CD8-positive, alpha-beta memory T cell (primary cell): ENCODE results near the gene BEST3. TPM values are rescaled to one million over a fixed set of nuclear protein-coding genes. Genes with fewer than 3 reads are reported as not detected.
A peak's percentile ranks its signal among the peaks of the same experiment; 100 is the strongest.

Experiments
- CTCF ChIA-PET: fragments of 350-600 bp; sonication (Branson Sonifier 250); formaldehyde crosslinking; loops from one replicate; lab custom pipeline; 2021; ENCODE audit warnings: antibody characterized with exemption; lab: Charles Lee
- POLR2A ChIA-PET: fragments of 350-600 bp; sonication (Branson Sonifier 250); formaldehyde crosslinking; loops from one replicate; lab custom pipeline; 2021; ENCODE audit warnings: antibody characterized with exemption; lab: Charles Lee
- DNase-seq, 5 donors: peaks; one replicate each; pipeline versions ENCODE4 v3.0.0 to v3.0.0-alpha.2; 2020 to 2022; ENCODE audit warnings: mixed read lengths in 1 of 5
- H3K27ac ChIP-seq: one replicate; pipeline ENCODE4 v1.7.0; 2013; ENCODE audit warnings: low read depth, mild to moderate bottlenecking, low read length, moderate library complexity
- H3K27me3 ChIP-seq: 2 replicates; pipeline ENCODE4 v1.7.0; 2013; ENCODE audit warnings: low read length, mild to moderate bottlenecking; ENCODE audit not compliant: insufficient read depth, poor library complexity, severe bottlenecking
- H3K36me3 ChIP-seq: 2 replicates; pipeline ENCODE4 v1.7.0; 2013; ENCODE audit warnings: mild to moderate bottlenecking, low read length, moderate library complexity; ENCODE audit not compliant: insufficient read depth
- H3K4me1 ChIP-seq: 2 replicates; pipeline ENCODE4 v1.7.0; 2013; ENCODE audit warnings: mild to moderate bottlenecking, low read length, moderate library complexity; ENCODE audit not compliant: insufficient read depth
- H3K4me3 ChIP-seq: 2 replicates; pipeline ENCODE4 v1.7.0; 2013; ENCODE audit warnings: mild to moderate bottlenecking, low read length
- H3K9me3 ChIP-seq: 2 replicates; pipeline ENCODE4 v1.7.0; 2013; ENCODE audit warnings: mild to moderate bottlenecking, low read length
- H3K27ac Mint-ChIP-seq, 8 donors: one replicate each; pipeline ENCODE4 v1.8.0; 2020 to 2021; ENCODE audit warnings: mixed read lengths in 8 of 8, mild to moderate bottlenecking in 6 of 8, inconsistent platforms in 3 of 8, moderate library complexity in 3 of 8
- H3K27me3 Mint-ChIP-seq, 2 donors: one replicate each; pipeline ENCODE4 v1.8.0; 2020 to 2021; ENCODE audit warnings: mixed read lengths in 2 of 2, mild to moderate bottlenecking in 1 of 2, moderate library complexity in 1 of 2
- H3K36me3 Mint-ChIP-seq, 3 donors: one replicate each; pipeline ENCODE4 v1.8.0; 2020 to 2021; ENCODE audit warnings: mixed read lengths in 3 of 3, inconsistent platforms in 1 of 3, mild to moderate bottlenecking in 1 of 3
- H3K4me1 Mint-ChIP-seq, 3 donors: one replicate each; pipeline ENCODE4 v1.8.0; 2020 to 2021; ENCODE audit warnings: mixed read lengths in 3 of 3, inconsistent platforms in 1 of 3, mild to moderate bottlenecking in 1 of 3
- H3K4me3 Mint-ChIP-seq, 7 donors: one replicate each; pipeline ENCODE4 v1.8.0; 2020 to 2021; ENCODE audit warnings: mixed read lengths in 7 of 7, mild to moderate bottlenecking in 6 of 7, moderate library complexity in 4 of 7, inconsistent platforms in 2 of 7
- H3K9me3 Mint-ChIP-seq, 5 donors: one replicate each; pipeline ENCODE4 v1.8.0; 2020 to 2022; ENCODE audit warnings: mixed read lengths in 5 of 5, mild to moderate bottlenecking in 3 of 5, moderate library complexity in 2 of 5, inconsistent platforms in 1 of 5
- polyA plus RNA-seq: library from polyadenylated mRNA; unstranded; fragments of 300-500 nt; fragmentation: Illumina TruSeq; gene quantifications from one replicate; pipeline ENCODE4 v1.2.3, GENCODE V29; 2021
- total RNA-seq, 2 experiments: library from RNA; stranded (reverse); gene quantifications; one replicate each; pipeline ENCODE4 v1.2.3, GENCODE V29; 2021

The BEST3 gene
- total and polyA plus RNA-seq, 3 experiments from 2014 or later: not detected

DNA sequence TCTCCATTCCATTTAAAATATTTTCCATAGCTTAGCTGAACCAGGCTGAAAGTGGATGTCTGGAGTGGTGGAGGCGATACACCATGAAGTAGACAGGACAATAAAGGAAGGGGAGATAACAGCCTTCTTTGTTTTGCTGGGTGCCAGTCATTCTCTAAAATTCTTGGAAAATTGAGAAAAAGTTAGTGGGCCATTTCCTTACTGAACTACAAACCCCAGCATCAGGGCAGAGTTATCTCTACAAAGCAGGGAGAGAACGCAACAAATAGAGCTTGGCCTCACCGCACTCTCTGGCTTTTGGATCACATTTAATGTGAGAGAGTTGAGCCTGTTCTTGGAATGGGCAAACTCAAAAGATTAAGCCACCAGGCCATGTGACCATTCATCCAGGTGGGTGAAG, 47.2 kb downstream of the BEST3 start:
- H3K27me3 Mint-ChIP-seq: peaks cover 12 to 48% of the 10 kb centered on the region in 2 donors
- ChIA-PET POLR2A (no interaction called here), CTCF (interaction anchor here (1.1 to 1.5 kb wide), 2 partner anchors 12 to 13 kb away, joined by 3 to 4 read pairs; no protein-coding TSS in a partner anchor)
- no peaks in the 10 kb centered on the region for H3K4me1 Mint-ChIP-seq
- Histone ChIP-seq H3K4me3 (no peak overlapping the region), H3K27ac (no peak overlapping the region), H3K9me3 (no peaks in the 10 kb centered on the region), H3K36me3 (no peaks in the 10 kb centered on the region), H3K27me3 (no peaks in the 10 kb centered on the region), H3K4me1 (no peaks in the 10 kb centered on the region)
- H3K4me3 Mint-ChIP-seq: no peak overlapping the region
- no peak for DNase-seq
- H3K9me3 Mint-ChIP-seq: no peaks in the 10 kb centered on the region
- H3K27ac Mint-ChIP-seq: no peak overlapping the region
- H3K36me3 Mint-ChIP-seq: peaks cover 0 to 1% (median 0%) of the 10 kb centered on the region in 3 donors

DNA sequence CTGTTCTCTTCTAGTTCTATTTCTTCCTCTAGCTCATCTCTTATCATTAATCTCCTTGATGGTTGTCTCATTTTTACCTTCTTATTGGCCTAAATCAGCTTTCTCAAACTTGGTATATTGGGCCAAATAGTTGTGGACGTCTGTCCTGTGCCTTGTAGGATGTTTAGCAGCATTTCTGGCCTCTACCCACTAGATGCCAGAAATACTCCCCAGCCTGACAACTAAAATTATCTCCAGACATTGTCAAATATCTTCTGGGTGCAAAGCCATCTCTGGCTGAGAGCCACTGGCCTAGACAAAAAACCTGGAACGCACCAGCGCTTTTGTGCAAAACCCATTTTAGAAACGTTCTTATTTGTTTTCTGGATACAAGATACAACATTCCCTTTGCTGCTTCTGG, 49.6 kb downstream of the BEST3 start:
- Mint-ChIP-seq H3K4me3 (no peak overlapping the region), H3K27ac (no peak overlapping the region), H3K9me3 (no peaks in the 10 kb centered on the region), H3K27me3 (peaks cover 6 to 33% of the 10 kb centered on the region in 2 donors), H3K4me1 (no peaks in the 10 kb centered on the region), H3K36me3 (peaks cover 0 to 1% (median 0%) of the 10 kb centered on the region in 3 donors)
- Histone ChIP-seq H3K4me1 (no peaks in the 10 kb centered on the region), H3K9me3 (no peaks in the 10 kb centered on the region), H3K36me3 (no peaks in the 10 kb centered on the region), H3K4me3 (no peak overlapping the region), H3K27ac (no peak overlapping the region), H3K27me3 (no peaks in the 10 kb centered on the region)
- ChIA-PET POLR2A (no interaction called here), CTCF (interaction anchor here (2.4 kb wide), 1 partner anchor 10 kb away, joined by 6 read pairs; no protein-coding TSS in a partner anchor)
- no peak for DNase-seq

DNA sequence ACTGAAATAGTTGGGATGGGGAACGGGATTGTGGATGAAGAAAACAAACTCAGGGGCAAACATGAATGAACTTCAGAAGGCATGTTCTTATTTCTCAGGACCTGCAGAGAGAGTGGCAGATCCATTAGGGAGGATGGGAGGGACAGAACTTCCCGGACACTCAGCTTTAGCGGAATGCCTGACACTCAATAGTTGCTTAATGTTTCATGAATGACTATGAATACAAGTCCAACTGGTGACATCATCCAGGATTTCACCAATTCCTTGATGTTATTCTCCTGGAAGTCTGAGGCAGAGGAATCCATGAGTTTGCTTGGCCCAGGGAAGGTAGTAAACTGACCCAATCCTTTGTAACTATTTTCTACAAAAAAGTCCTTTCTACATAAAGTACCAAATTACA, 50.6 kb downstream of the BEST3 start:
- Mint-ChIP-seq H3K36me3 (peaks cover 0 to 1% (median 0%) of the 10 kb centered on the region in 3 donors), H3K27ac (no peak overlapping the region), H3K9me3 (no peaks in the 10 kb centered on the region), H3K4me1 (no peaks in the 10 kb centered on the region), H3K4me3 (no peak overlapping the region), H3K27me3 (peaks cover 6 to 33% of the 10 kb centered on the region in 2 donors)
- DNase-seq: no peak
- Histone ChIP-seq H3K27ac (no peak overlapping the region), H3K9me3 (no peaks in the 10 kb centered on the region), H3K27me3 (no peaks in the 10 kb centered on the region), H3K4me3 (no peak overlapping the region), H3K36me3 (no peaks in the 10 kb centered on the region), H3K4me1 (no peaks in the 10 kb centered on the region)
- CTCF ChIA-PET: interaction anchor here (2.4 kb wide), 1 partner anchor 9 kb away, joined by 6 read pairs; no protein-coding TSS in a partner anchor
- POLR2A ChIA-PET: no interaction called here

DNA sequence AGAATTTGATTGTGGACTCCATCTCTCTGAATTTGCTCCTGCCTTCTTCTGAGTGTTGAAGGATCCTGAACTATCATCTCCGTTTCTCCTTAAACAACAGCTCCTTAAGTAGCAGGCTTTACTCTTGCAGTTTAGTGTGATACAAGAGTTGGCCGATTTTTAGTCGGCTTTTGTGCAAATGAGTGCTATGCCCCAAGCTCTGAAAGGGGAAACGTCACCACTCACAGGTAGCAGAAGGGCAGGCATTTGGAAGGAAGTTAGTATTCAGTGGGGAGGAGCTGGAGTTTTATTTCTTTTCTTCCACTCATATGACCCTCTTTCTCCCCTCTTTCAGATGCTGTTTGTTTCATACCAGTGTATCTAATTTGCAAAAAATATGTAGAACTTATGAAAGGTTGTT, 51.9 kb downstream of the BEST3 start:
- peaks cover 6 to 29% of the 10 kb centered on the region in 2 donors for H3K27me3 Mint-ChIP-seq
- H3K9me3 Mint-ChIP-seq: no peaks in the 10 kb centered on the region
- peaks cover 0 to 1% (median 0%) of the 10 kb centered on the region in 3 donors for H3K36me3 Mint-ChIP-seq
- H3K27ac Mint-ChIP-seq: no peak overlapping the region
- H3K4me3 Mint-ChIP-seq: no peak overlapping the region
- H3K4me1 Mint-ChIP-seq: no peaks in the 10 kb centered on the region
- Histone ChIP-seq H3K27ac (no peak overlapping the region), H3K4me1 (no peaks in the 10 kb centered on the region), H3K9me3 (no peaks in the 10 kb centered on the region), H3K36me3 (no peaks in the 10 kb centered on the region), H3K4me3 (no peak overlapping the region), H3K27me3 (no peaks in the 10 kb centered on the region)
- POLR2A ChIA-PET: no interaction called here
- no peak for DNase-seq
- CTCF ChIA-PET: no interaction called here

DNA sequence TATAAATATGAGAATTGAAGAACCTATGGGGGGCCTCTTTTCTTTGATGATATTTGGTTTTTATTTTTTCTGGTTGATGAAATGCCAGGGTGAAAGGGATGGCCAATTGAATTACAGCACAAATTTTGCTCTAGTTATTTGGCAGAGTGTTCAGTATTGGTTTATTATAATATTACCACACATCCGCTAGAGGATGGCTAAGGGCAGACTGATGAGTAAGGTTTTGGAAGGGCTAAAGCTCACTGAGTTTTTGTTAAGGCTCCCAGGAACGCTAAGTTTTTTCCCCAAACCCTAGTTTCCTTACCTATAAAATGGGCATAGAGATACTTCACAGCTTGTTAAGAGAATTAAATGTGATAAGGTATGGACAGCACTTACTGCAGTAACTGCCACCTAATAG, 54.1 kb downstream of the BEST3 start:
- H3K4me3 ChIP-seq: no peak overlapping the region
- H3K4me1 ChIP-seq: no peaks in the 10 kb centered on the region
- Mint-ChIP-seq H3K27ac (no peak overlapping the region), H3K9me3 (no peaks in the 10 kb centered on the region), H3K27me3 (peaks cover 3 to 21% of the 10 kb centered on the region in 2 donors), H3K4me3 (no peak overlapping the region), H3K36me3 (no peaks in the 10 kb centered on the region), H3K4me1 (no peaks in the 10 kb centered on the region)
- no peak overlapping the region for H3K27ac ChIP-seq
- ChIA-PET POLR2A (no interaction called here), CTCF (interaction anchor here (1.0 to 1.3 kb wide), 2 partner anchors 286 to 288 kb away, joined by 3 read pairs; no protein-coding TSS in a partner anchor)
- no peaks in the 10 kb centered on the region for H3K36me3 ChIP-seq
- DNase-seq: no peak
- H3K27me3 ChIP-seq: no peaks in the 10 kb centered on the region
- no peaks in the 10 kb centered on the region for H3K9me3 ChIP-seq

DNA sequence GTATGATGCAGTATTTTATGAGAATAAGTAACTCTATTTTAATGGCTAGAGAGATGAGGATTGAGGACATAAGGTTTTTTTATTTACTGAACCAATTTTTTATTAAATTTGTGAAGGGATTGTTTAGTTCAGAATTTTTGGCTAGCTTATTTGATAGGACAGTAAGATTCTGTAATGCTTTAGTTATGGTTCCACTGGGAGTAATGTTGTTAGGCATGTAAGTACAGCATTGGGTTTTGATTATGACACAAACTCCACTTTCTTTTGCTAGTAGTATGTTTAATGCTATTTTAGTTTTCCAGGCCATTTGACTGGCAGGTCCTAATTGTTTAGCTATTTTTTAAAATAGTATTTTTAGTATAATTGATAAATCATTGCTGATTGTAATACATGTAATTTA, 54.6 kb downstream of the BEST3 start:
- DNase-seq: no peak
- POLR2A ChIA-PET: no interaction called here
- H3K9me3 ChIP-seq: no peaks in the 10 kb centered on the region
- H3K4me1 ChIP-seq: no peaks in the 10 kb centered on the region
- Mint-ChIP-seq H3K4me1 (no peaks in the 10 kb centered on the region), H3K27ac (no peak overlapping the region), H3K4me3 (no peak overlapping the region), H3K36me3 (no peaks in the 10 kb centered on the region), H3K9me3 (no peaks in the 10 kb centered on the region), H3K27me3 (peaks cover 2 to 20% of the 10 kb centered on the region in 2 donors)
- no peak overlapping the region for H3K4me3 ChIP-seq
- no peaks in the 10 kb centered on the region for H3K27me3 ChIP-seq
- CTCF ChIA-PET: interaction anchor here (0.5 to 1.3 kb wide), 2 partner anchors 162 to 287 kb away, joined by 3 to 4 read pairs; no protein-coding TSS in a partner anchor
- no peaks in the 10 kb centered on the region for H3K36me3 ChIP-seq
- H3K27ac ChIP-seq: no peak overlapping the region

DNA sequence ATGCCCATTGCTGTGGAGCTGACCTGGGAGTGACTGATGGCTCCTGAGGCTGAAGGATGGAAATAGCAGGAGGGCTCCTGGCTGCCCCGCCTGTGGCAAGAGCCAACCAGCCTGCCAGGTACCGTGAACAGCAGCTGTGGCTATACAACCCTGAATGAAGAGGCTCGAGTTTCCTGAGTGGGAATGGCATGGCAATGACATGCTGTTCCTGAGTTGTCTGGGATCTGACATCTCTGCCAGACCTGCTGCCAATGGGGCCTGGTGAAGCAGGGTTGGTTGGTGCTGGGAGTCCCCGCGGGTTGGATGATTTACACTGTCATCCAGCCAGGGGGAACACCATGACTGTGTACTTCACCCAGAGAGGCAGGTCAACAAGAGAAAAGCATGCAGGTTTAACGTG, 56.6 kb downstream of the BEST3 start:
- Mint-ChIP-seq H3K27ac (peak overlapping the region in 1 of 8 donors; percentile 47), H3K27me3 (peaks cover 0 to 5% of the 10 kb centered on the region in 2 donors), H3K4me1 (no peaks in the 10 kb centered on the region), H3K4me3 (no peak overlapping the region), H3K36me3 (no peaks in the 10 kb centered on the region), H3K9me3 (no peaks in the 10 kb centered on the region)
- Histone ChIP-seq H3K27me3 (no peaks in the 10 kb centered on the region), H3K4me3 (no peak overlapping the region), H3K36me3 (no peaks in the 10 kb centered on the region), H3K9me3 (no peaks in the 10 kb centered on the region), H3K27ac (no peak overlapping the region), H3K4me1 (no peaks in the 10 kb centered on the region)
- no peak for DNase-seq
- ChIA-PET POLR2A (no interaction called here), CTCF (interaction anchor here (4.1 kb wide), 1 partner anchor 284 kb away, joined by 22 read pairs; no protein-coding TSS in a partner anchor)

DNA sequence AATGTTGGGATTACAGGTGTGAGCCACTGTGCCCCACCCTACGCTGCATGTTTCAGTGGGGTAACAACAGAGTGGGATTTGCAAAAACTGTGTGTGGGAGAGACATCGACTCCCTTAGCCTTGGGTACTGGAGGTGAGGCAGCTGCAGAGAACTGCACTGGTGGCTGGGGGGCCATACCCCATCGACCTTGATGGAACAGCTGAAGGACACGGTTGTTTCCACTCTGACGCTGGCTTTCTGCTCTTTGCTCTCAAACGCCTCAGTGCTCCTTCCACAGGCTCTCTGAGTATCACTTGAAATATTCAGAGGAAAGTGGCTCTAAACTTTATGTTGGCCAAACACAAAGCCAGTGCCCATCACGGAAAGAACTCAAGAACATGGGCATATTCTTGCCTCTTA, 57.6 kb downstream of the BEST3 start:
- POLR2A ChIA-PET: no interaction called here

More for the DNA sequence above, 57.6 kb downstream of the BEST3 start:
- no peaks in the 10 kb centered on the region for H3K9me3 Mint-ChIP-seq
- Histone ChIP-seq H3K27me3 (no peaks in the 10 kb centered on the region), H3K27ac (no peak overlapping the region), H3K4me1 (no peaks in the 10 kb centered on the region), H3K4me3 (no peak overlapping the region), H3K36me3 (no peaks in the 10 kb centered on the region), H3K9me3 (no peaks in the 10 kb centered on the region)
- DNase-seq: no peak
- CTCF ChIA-PET: interaction anchor here (4.1 kb wide), 1 partner anchor 284 kb away, joined by 22 read pairs; no protein-coding TSS in a partner anchor
- H3K27ac Mint-ChIP-seq: no peak overlapping the region
- H3K4me3 Mint-ChIP-seq: no peak overlapping the region
- H3K4me1 Mint-ChIP-seq: no peaks in the 10 kb centered on the region
- H3K36me3 Mint-ChIP-seq: no peaks in the 10 kb centered on the region
- H3K27me3 Mint-ChIP-seq: no peaks in the 10 kb centered on the region
